ENCODE results near the gene RAMP1. TPM values are rescaled to one million over a fixed set of nuclear protein-coding genes. Genes with fewer than 3 reads are reported as not detected.

The RAMP1 gene
- total RNA-seq, 6 experiments from 2014 or later, result 0.38 to 1.3 (median 0.48) TPM; not detected in 1

GRCh38 chr2:237884681-237885080, 25.3 kb downstream of the RAMP1 start:
- TF ChIP-seq CTCF (IDR thresholded peaks at IDR 0.05), result no peak
- no peak for DNase-seq
- no peak overlapping the region for H3K27ac Mint-ChIP-seq
- no peak overlapping the region for H3K4me3 Mint-ChIP-seq
- peaks cover 5% of the 10 kb centered on the region for H3K27me3 Mint-ChIP-seq (ENCODE audit: insufficient read depth)
- no peaks in the 10 kb centered on the region for H3K36me3 Mint-ChIP-seq (ENCODE audit: low read depth)
- peaks cover 13% of the 10 kb centered on the region for H3K4me1 Mint-ChIP-seq (ENCODE audit: low read depth)
- no peaks in the 10 kb centered on the region for H3K9me3 Mint-ChIP-seq

GRCh38 chr2:237885111-237885930, 25.9 kb downstream of the RAMP1 start:
- DNase-seq, result no peak
- no peaks in the 10 kb centered on the region for H3K36me3 Mint-ChIP-seq (ENCODE audit: low read depth)
- H3K9me3 Mint-ChIP-seq, result no peaks in the 10 kb centered on the region
- no peak overlapping the region for H3K27ac Mint-ChIP-seq
- H3K27me3 Mint-ChIP-seq (ENCODE audit: insufficient read depth), result peaks cover 5% of the 10 kb centered on the region
- no peak for TF ChIP-seq CTCF (IDR thresholded peaks at IDR 0.05)
- no peak overlapping the region for H3K4me3 Mint-ChIP-seq
- H3K4me1 Mint-ChIP-seq (ENCODE audit: low read depth), result peaks cover 13% of the 10 kb centered on the region

- H3K9me3 Mint-ChIP-seq, result no peaks in the 10 kb centered on the region
- H3K27me3 Mint-ChIP-seq (ENCODE audit: insufficient read depth), result peaks cover 5% of the 10 kb centered on the region
- H3K4me1 Mint-ChIP-seq (ENCODE audit: low read depth), result peaks cover 13% of the 10 kb centered on the region
- no peak for DNase-seq
- no peaks in the 10 kb centered on the region for H3K36me3 Mint-ChIP-seq (ENCODE audit: low read depth)
- no peak for TF ChIP-seq CTCF (IDR thresholded peaks at IDR 0.05)
- H3K4me3 Mint-ChIP-seq, result no peak overlapping the region
- no peak overlapping the region for H3K27ac Mint-ChIP-seq
Measured at GRCh38 chr2:237885931-237886684, 26.7 kb downstream of the RAMP1 start.

GRCh38 chr2:237886685-237887481, 27.5 kb downstream of the RAMP1 start:
- Mint-ChIP-seq H3K27me3 (ENCODE audit: insufficient read depth) (peaks cover 3% of the 10 kb centered on the region), H3K27ac (no peak overlapping the region), H3K4me3 (no peak overlapping the region), H3K9me3 (no peaks in the 10 kb centered on the region), H3K4me1 (ENCODE audit: low read depth) (peaks cover 13% of the 10 kb centered on the region), H3K36me3 (ENCODE audit: low read depth) (no peaks in the 10 kb centered on the region)
- no peak for TF ChIP-seq CTCF (IDR thresholded peaks at IDR 0.05)
- DNase-seq, result no peak

- H3K36me3 Mint-ChIP-seq (ENCODE audit: low read depth), result no peaks in the 10 kb centered on the region
- no peaks in the 10 kb centered on the region; the same call in 1 of the 2 replicates for H3K27me3 Mint-ChIP-seq (ENCODE audit: insufficient read depth)
- H3K27ac Mint-ChIP-seq, result no peak overlapping the region
- peak; percentile 57 for DNase-seq
- H3K4me1 Mint-ChIP-seq (ENCODE audit: low read depth), result peaks cover 13% of the 10 kb centered on the region
- H3K4me3 Mint-ChIP-seq, result no peak overlapping the region
- H3K9me3 Mint-ChIP-seq, result no peaks in the 10 kb centered on the region
- TF ChIP-seq CTCF (IDR thresholded peaks at IDR 0.05), result no peak
Measured at GRCh38 chr2:237888389-237888788, 29.0 kb downstream of the RAMP1 start.

Measured in HFFc6 (cell line).